ENCODE data around the gene FGFBP3. TPM values are rescaled to one million over a fixed set of nuclear protein-coding genes. Genes with fewer than 3 reads are reported as not detected.

The FGFBP3 gene
- total RNA-seq, result 1 to 10 TPM in 1 of 2 donors, under 1 TPM in 1; 0.81 to 1.5 TPM

- Mint-ChIP-seq H3K27me3 (peaks cover 5 to 8% of the 10 kb centered on the region in 2 donors), H3K4me3 (peak within 1 kb of the TSS; percentile 95), H3K27ac (peak within 1 kb of the TSS; percentile 83 to 87), H3K36me3 (no peaks in the 10 kb centered on the region), H3K4me1 (ENCODE audit: low read depth in 2 of 2) (peaks cover 24 to 27% of the 10 kb centered on the region in 2 donors), H3K9me3 (no peaks in the 10 kb centered on the region)
- DNase-seq (ENCODE audit: low spot score) (no peak), ATAC-seq (no peak)
These were observed at the start of gene FGFBP3 for GRCh38 chr10:91909117-91909677. Gene FGFBP3 (minus strand): TSS chr10:91909486. CDS start chr10:91908969, 517 bp downstream.

- Mint-ChIP-seq H3K4me3 (no peak overlapping the region), H3K9me3 (no peaks in the 10 kb centered on the region), H3K4me1 (ENCODE audit: low read depth in 2 of 2) (no peaks in the 10 kb centered on the region), H3K27me3 (no peaks in the 10 kb centered on the region), H3K27ac (no peak overlapping the region), H3K36me3 (peaks cover 35% of the 10 kb centered on the region)
- ATAC-seq (no peak), DNase-seq (ENCODE audit: low spot score) (no peak)
These were observed 47.8 kb upstream of the FGFBP3 start for GRCh38 chr10:91957091-91957490.

GRCh38 chr10:91955114-91955513 is 45.8 kb upstream of the FGFBP3 start:
- Mint-ChIP-seq H3K27ac (no peak overlapping the region), H3K27me3 (no peaks in the 10 kb centered on the region), H3K9me3 (no peaks in the 10 kb centered on the region), H3K4me1 (ENCODE audit: low read depth in 2 of 2) (no peaks in the 10 kb centered on the region), H3K4me3 (no peak overlapping the region), H3K36me3 (peaks cover 31% of the 10 kb centered on the region)
- ATAC-seq, result no peak
- no peak for DNase-seq (ENCODE audit: low spot score)

- H3K4me3 Mint-ChIP-seq, result no peak overlapping the region
- H3K9me3 Mint-ChIP-seq, result no peaks in the 10 kb centered on the region
- DNase-seq (ENCODE audit: low spot score) (no peak), ATAC-seq (no peak)
- H3K4me1 Mint-ChIP-seq (ENCODE audit: low read depth in 2 of 2), result peaks cover 4% of the 10 kb centered on the region in 2 donors
- no peaks in the 10 kb centered on the region for H3K27me3 Mint-ChIP-seq
- H3K27ac Mint-ChIP-seq, result no peak overlapping the region
- H3K36me3 Mint-ChIP-seq, result peaks cover 24% of the 10 kb centered on the region
These were observed 44.4 kb upstream of the FGFBP3 start for GRCh38 chr10:91953600-91954160.

- no peaks in the 10 kb centered on the region for H3K9me3 Mint-ChIP-seq
- peak overlapping the region; percentile 90 to 98 for H3K27ac Mint-ChIP-seq
- H3K4me1 Mint-ChIP-seq (ENCODE audit: low read depth in 2 of 2), result peaks cover 19 to 34% of the 10 kb centered on the region in 2 donors
- peak overlapping the region; percentile 86 for H3K4me3 Mint-ChIP-seq
- no peak for DNase-seq (ENCODE audit: low spot score)
- peak; percentile 94 to 98 for ATAC-seq
- no peaks in the 10 kb centered on the region for H3K27me3 Mint-ChIP-seq
- peaks cover 5% of the 10 kb centered on the region for H3K36me3 Mint-ChIP-seq
These were observed 35.8 kb upstream of the FGFBP3 start for GRCh38 chr10:91944880-91945630.

- ATAC-seq (no peak), DNase-seq (ENCODE audit: low spot score) (no peak)
- Mint-ChIP-seq H3K9me3 (no peaks in the 10 kb centered on the region), H3K27me3 (no peaks in the 10 kb centered on the region), H3K4me1 (ENCODE audit: low read depth in 2 of 2) (peaks cover 16 to 29% of the 10 kb centered on the region in 2 donors), H3K36me3 (peaks cover 2% of the 10 kb centered on the region), H3K27ac (no peak overlapping the region), H3K4me3 (no peak overlapping the region)
These were observed 32.1 kb upstream of the FGFBP3 start for GRCh38 chr10:91941426-91941825.

- Mint-ChIP-seq H3K27ac (no peak overlapping the region), H3K27me3 (no peaks in the 10 kb centered on the region), H3K4me3 (no peak overlapping the region), H3K9me3 (no peaks in the 10 kb centered on the region), H3K36me3 (peaks cover 9% of the 10 kb centered on the region), H3K4me1 (ENCODE audit: low read depth in 2 of 2) (peaks cover 17% of the 10 kb centered on the region in 2 donors)
- DNase-seq (ENCODE audit: low spot score) (no peak), ATAC-seq (no peak)
These were observed 30.4 kb upstream of the FGFBP3 start for GRCh38 chr10:91939653-91940052.

- no peak for ATAC-seq
- Mint-ChIP-seq H3K36me3 (peaks cover 18% of the 10 kb centered on the region), H3K27me3 (no peaks in the 10 kb centered on the region), H3K4me3 (no peak overlapping the region), H3K27ac (no peak overlapping the region), H3K4me1 (ENCODE audit: low read depth in 2 of 2) (peaks cover 37% of the 10 kb centered on the region in 2 donors), H3K9me3 (no peaks in the 10 kb centered on the region)
- DNase-seq (ENCODE audit: low spot score), result no peak
These were observed 26.6 kb upstream of the FGFBP3 start for GRCh38 chr10:91935886-91936285.

GRCh38 chr10:91932737-91933136 is 23.5 kb upstream of the FGFBP3 start:
- H3K4me1 Mint-ChIP-seq (ENCODE audit: low read depth in 2 of 2), result peaks cover 29 to 32% of the 10 kb centered on the region in 2 donors
- H3K27ac Mint-ChIP-seq, result peak overlapping the region in 1 of 2 donors; percentile 1

GRCh38 chr10:91931526-91932190 is 22.4 kb upstream of the FGFBP3 start:
- Mint-ChIP-seq H3K9me3 (no peaks in the 10 kb centered on the region), H3K4me3 (no peak overlapping the region)
- ATAC-seq, result no peak

More at GRCh38 chr10:91932737-91933136, 23.5 kb upstream of the FGFBP3 start:
- DNase-seq (ENCODE audit: low spot score), result no peak
- H3K27me3 Mint-ChIP-seq, result no peaks in the 10 kb centered on the region
- no peak for ATAC-seq
- no peaks in the 10 kb centered on the region for H3K9me3 Mint-ChIP-seq
- H3K36me3 Mint-ChIP-seq, result peaks cover 18% of the 10 kb centered on the region
- H3K4me3 Mint-ChIP-seq, result no peak overlapping the region

GRCh38 chr10:91930939-91931338 is 21.7 kb upstream of the FGFBP3 start:
- Mint-ChIP-seq H3K27ac (peak overlapping the region in 1 of 2 donors; percentile 5), H3K4me1 (ENCODE audit: low read depth in 2 of 2) (peaks cover 42 to 46% of the 10 kb centered on the region in 2 donors), H3K36me3 (peaks cover 18% of the 10 kb centered on the region)

More at GRCh38 chr10:91931526-91932190, 22.4 kb upstream of the FGFBP3 start:
- H3K36me3 Mint-ChIP-seq, result peaks cover 18% of the 10 kb centered on the region
- H3K4me1 Mint-ChIP-seq (ENCODE audit: low read depth in 2 of 2), result peaks cover 39 to 40% of the 10 kb centered on the region in 2 donors
- no peaks in the 10 kb centered on the region for H3K27me3 Mint-ChIP-seq
- no peak for DNase-seq (ENCODE audit: low spot score)
- peak overlapping the region in 1 of 2 donors; percentile 5 for H3K27ac Mint-ChIP-seq

GRCh38 chr10:91925022-91925320 is 15.7 kb upstream of the FGFBP3 start:
- ATAC-seq, result no peak
- Mint-ChIP-seq H3K27ac (peak overlapping the region; percentile 91 to 97), H3K4me1 (ENCODE audit: low read depth in 2 of 2) (peaks cover 32 to 42% of the 10 kb centered on the region in 2 donors), H3K27me3 (no peaks in the 10 kb centered on the region), H3K36me3 (peaks cover 12% of the 10 kb centered on the region), H3K9me3 (no peaks in the 10 kb centered on the region), H3K4me3 (peak overlapping the region; percentile 98)
- no peak for DNase-seq (ENCODE audit: low spot score)

More at GRCh38 chr10:91930939-91931338, 21.7 kb upstream of the FGFBP3 start:
- no peak overlapping the region for H3K4me3 Mint-ChIP-seq
- no peaks in the 10 kb centered on the region for H3K27me3 Mint-ChIP-seq
- DNase-seq (ENCODE audit: low spot score) (no peak), ATAC-seq (no peak)
- no peaks in the 10 kb centered on the region for H3K9me3 Mint-ChIP-seq

- Mint-ChIP-seq H3K9me3 (no peaks in the 10 kb centered on the region), H3K27me3 (peaks cover 0 to under 1% of the 10 kb centered on the region in 2 donors), H3K4me3 (peak overlapping the region; percentile 98), H3K4me1 (ENCODE audit: low read depth in 2 of 2) (peaks cover 32 to 42% of the 10 kb centered on the region in 2 donors), H3K36me3 (peaks cover 12% of the 10 kb centered on the region), H3K27ac (peak overlapping the region; percentile 91 to 97)
- DNase-seq (ENCODE audit: low spot score), result no peak
- no peak for ATAC-seq
These were observed 15.1 kb upstream of the FGFBP3 start for GRCh38 chr10:91924212-91925021.
